ENCODE data around the gene LLGL2.

The LLGL2 gene

GRCh38 chr17:75622076-75622475, 96.6 kb downstream of the LLGL2 start:
- H3K4me2 ChIP-seq: no peak overlapping the region
- peaks cover 73% of the 10 kb centered on the region for H3K27me3 ChIP-seq (ENCODE audit: insufficient read depth, low read depth)
- no peaks in the 10 kb centered on the region for H3K4me1 ChIP-seq (ENCODE audit: low read depth, poor library complexity, severe bottlenecking)
- H3K4me3 ChIP-seq (IDR thresholded peaks at IDR 0.05; ENCODE audit: insufficient read depth, low read depth, low read length): no peak overlapping the region
- H4K20me1 ChIP-seq (ENCODE audit: insufficient read depth): no peaks in the 10 kb centered on the region
- no peak overlapping the region for H3K9ac ChIP-seq
- no peaks in the 10 kb centered on the region for H3K36me3 ChIP-seq (ENCODE audit: insufficient read depth)
- H2AFZ ChIP-seq (ENCODE audit: low read depth): no peak overlapping the region
- H3K27ac ChIP-seq: no peak overlapping the region
- TF ChIP-seq CTCF (conservative IDR thresholded peaks at IDR 0.05; ENCODE audit: low read depth, low read length): no peak
- no peaks in the 10 kb centered on the region for H3K79me2 ChIP-seq (ENCODE audit: insufficient read depth, low read depth)

DNA sequence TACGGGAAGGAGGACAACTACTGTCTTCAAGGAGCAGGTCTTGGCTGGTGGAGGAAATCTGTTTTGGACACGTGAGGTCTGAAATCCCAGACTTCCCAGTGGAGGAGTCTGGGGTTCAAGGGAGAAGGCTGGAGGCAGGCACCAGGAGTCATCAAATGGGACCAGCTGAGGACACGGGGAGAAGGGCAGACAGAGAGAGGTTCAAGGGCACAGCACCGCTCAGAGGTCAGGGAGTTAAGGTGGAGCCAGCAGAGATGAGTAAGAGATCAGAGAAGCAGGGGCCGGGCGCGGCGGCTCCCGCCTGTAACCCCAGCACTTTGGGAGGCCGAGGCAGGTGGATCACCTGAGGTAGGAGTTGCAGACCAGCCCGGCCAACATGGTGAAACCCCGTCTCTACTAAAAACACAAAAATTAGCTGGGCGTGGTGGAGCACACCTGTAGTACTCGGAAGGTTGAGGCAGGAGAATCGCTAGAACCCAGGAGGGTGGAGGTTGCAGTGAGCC, 97.3 kb downstream of the LLGL2 start:
- no peak overlapping the region for H3K9ac ChIP-seq
- H2AFZ ChIP-seq (ENCODE audit: low read depth): no peak overlapping the region
- no peak for TF ChIP-seq CTCF (conservative IDR thresholded peaks at IDR 0.05; ENCODE audit: low read depth, low read length)
- no peaks in the 10 kb centered on the region for H4K20me1 ChIP-seq (ENCODE audit: insufficient read depth)
- no peaks in the 10 kb centered on the region for H3K36me3 ChIP-seq (ENCODE audit: insufficient read depth)
- no peak overlapping the region for H3K4me2 ChIP-seq
- H3K4me1 ChIP-seq (ENCODE audit: low read depth, poor library complexity, severe bottlenecking): no peaks in the 10 kb centered on the region
- H3K79me2 ChIP-seq (ENCODE audit: insufficient read depth, low read depth): no peaks in the 10 kb centered on the region
- no peak overlapping the region for H3K4me3 ChIP-seq (IDR thresholded peaks at IDR 0.05; ENCODE audit: insufficient read depth, low read depth, low read length)
- H3K27me3 ChIP-seq (ENCODE audit: insufficient read depth, low read depth): peaks cover 66% of the 10 kb centered on the region
- H3K27ac ChIP-seq: no peak overlapping the region

DNA sequence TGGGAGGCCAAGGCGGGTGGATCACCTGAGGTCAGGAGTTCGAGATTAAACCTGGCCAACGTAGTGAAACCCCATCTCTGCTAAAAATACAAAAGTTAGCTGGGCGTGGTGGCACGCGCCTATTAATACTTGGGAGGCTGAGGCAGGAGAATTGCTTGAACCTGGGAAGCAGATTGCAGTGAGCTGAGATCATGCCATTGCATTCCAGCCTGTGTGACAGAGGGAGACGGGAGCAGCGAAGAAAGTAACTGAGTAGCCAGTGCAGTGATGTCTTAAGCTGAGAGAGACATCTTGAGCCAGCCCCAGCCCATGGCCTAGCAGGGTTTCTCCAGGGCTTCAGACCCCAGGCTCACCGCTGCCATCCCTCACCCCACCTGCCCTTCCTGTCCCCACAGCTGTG, 97.9 kb downstream of the LLGL2 start:
- Histone ChIP-seq H2AFZ (ENCODE audit: low read depth) (no peak overlapping the region), H3K27ac (no peak overlapping the region), H3K4me1 (ENCODE audit: low read depth, poor library complexity, severe bottlenecking) (no peaks in the 10 kb centered on the region), H3K4me2 (no peak overlapping the region), H3K27me3 (ENCODE audit: insufficient read depth, low read depth) (peaks cover 60% of the 10 kb centered on the region), H3K9ac (no peak overlapping the region), H3K4me3 (IDR thresholded peaks at IDR 0.05; ENCODE audit: insufficient read depth, low read depth, low read length) (no peak overlapping the region), H3K36me3 (ENCODE audit: insufficient read depth) (no peaks in the 10 kb centered on the region), H4K20me1 (ENCODE audit: insufficient read depth) (no peaks in the 10 kb centered on the region), H3K79me2 (ENCODE audit: insufficient read depth, low read depth) (no peaks in the 10 kb centered on the region)
- no peak for TF ChIP-seq CTCF (conservative IDR thresholded peaks at IDR 0.05; ENCODE audit: low read depth, low read length)

DNA sequence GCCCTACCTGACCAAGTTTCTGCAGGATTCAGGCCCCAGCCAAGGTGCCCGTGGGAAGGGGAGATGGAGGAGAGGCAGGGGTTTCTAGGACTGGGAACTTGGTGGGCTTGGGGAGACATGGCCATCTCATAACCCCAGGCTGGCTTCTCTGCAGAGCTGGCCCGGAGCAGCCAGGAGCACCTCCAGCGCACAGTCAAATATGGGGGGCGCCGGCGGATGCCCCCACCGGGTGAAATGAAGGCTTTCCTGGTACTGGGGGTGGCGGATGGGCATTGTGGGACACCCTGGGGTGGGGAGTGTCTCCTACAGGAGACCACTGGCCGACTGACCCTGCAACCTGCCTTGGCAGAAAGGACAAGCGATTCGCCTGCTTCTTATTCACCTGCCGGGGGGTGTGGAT, 98.5 kb downstream of the LLGL2 start:
- Histone ChIP-seq H3K4me2 (no peak overlapping the region), H3K79me2 (ENCODE audit: insufficient read depth, low read depth) (no peaks in the 10 kb centered on the region), H3K27me3 (ENCODE audit: insufficient read depth, low read depth) (peaks cover 54% of the 10 kb centered on the region), H3K27ac (no peak overlapping the region), H3K36me3 (ENCODE audit: insufficient read depth) (no peaks in the 10 kb centered on the region), H2AFZ (ENCODE audit: low read depth) (no peak overlapping the region), H3K4me3 (IDR thresholded peaks at IDR 0.05; ENCODE audit: insufficient read depth, low read depth, low read length) (no peak overlapping the region), H3K9ac (no peak overlapping the region), H4K20me1 (ENCODE audit: insufficient read depth) (no peaks in the 10 kb centered on the region), H3K4me1 (ENCODE audit: low read depth, poor library complexity, severe bottlenecking) (no peaks in the 10 kb centered on the region)
- TF ChIP-seq CTCF (conservative IDR thresholded peaks at IDR 0.05; ENCODE audit: low read depth, low read length): no peak

Data from KMS-11 (cell line).